Measurements from ENCODE around the gene RPS28. TPM values are rescaled to one million over a fixed set of nuclear protein-coding genes. Genes with fewer than 3 reads are reported as not detected.

The RPS28 gene
- 200 and 362 TPM in 2 replicates for total RNA-seq

GRCh38 chr19:8321067-8321985 is at the start of gene RPS28, which contains the start of gene NDUFA7:
TSS of gene RPS28 (plus strand) at chr19:8321496. CDS start at chr19:8321531, 35 bp downstream.
TSS of gene NDUFA7 (minus strand) at chr19:8321375. CDS start at chr19:8321358, 17 bp downstream.

DNA sequence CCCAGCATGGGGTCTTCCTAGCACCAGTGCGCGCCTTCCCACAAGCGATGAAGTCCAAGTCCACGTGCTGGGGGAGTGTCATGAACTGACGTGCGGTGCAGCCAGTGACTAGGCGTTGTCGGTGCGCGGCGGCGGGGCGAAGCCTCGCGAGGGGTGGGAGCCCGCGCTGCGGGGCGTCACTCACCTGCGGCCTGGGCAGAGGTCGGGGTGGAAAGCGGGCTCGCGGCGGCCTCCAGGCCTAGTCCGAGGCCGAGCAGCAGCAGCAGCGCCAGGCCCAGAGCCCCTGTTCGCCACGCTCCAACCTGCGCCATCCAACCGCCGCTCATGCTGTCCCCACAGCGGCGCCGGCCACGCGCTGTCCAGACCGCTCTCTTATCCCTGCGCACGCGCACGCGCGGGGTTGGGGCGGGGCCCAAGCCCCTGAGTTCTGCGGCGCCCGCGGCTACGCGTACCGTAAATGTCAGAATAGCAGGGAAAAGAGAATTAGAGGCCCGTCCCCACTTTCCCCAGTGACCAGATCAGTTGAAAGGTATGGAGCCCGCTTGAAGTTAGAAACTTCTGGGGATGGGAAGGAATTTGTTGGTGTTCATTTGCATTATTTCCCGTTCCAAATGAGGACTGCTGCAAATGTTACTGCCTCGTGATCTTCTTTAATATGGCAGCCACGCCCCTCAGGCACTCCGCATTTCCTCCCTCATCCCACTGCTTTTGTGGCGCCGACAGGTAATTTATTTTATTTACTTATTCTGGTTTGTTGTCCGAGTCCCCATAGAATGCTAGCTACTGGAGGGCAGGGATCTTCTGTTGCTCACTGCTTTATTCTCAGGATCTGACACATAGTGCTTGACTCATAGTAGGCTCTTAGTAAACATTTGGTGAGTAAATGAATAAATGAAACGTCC is 13.1 kb upstream of the RPS28 start, which contains the start of gene CD320:
Gene CD320 (minus strand): TSS at position 394 of the 902 bp plus-strand sequence. CDS start 68 bp downstream, at position 326.

GRCh38 chr19:8342684-8343482 is 21.6 kb downstream of the RPS28 start, which contains the start of gene KANK3:
TSS of gene KANK3 (minus strand) at chr19:8343262. CDS start at chr19:8337828, 5,434 bp downstream.

GRCh38 chr19:8363803-8364771 is 42.8 kb downstream of the RPS28 start, which contains the start of gene ANGPTL4:
TSS of gene ANGPTL4 (plus strand) at chr19:8364155. CDS start at chr19:8364322, 167 bp downstream.

Other genes with a start within 250 kb of the RPS28 start
- gene FBN3, start 171.9 kb upstream of the RPS28 start, total RNA-seq, result not detected in 2 replicates
- gene CERS4, start 112.1 kb upstream of the RPS28 start, total RNA-seq, result 11.0 and 19.0 TPM in 2 replicates
- gene CD320, start 13.1 kb upstream of the RPS28 start, total RNA-seq, result 49.6 and 52.1 TPM in 2 replicates
- 6.8 and 8.0 TPM in 2 replicates for gene NDUFA7, start 121 bp upstream of the RPS28 start, total RNA-seq
- 0.18 TPM in 1 of 2 replicates, not detected in the other for gene KANK3, start 21.8 kb downstream of the RPS28 start, total RNA-seq
- gene ANGPTL4, start 42.7 kb downstream of the RPS28 start, total RNA-seq, result 8.6 and 13.4 TPM in 2 replicates
- 37.1 and 73.7 TPM in 2 replicates for gene RAB11B, start 68.9 kb downstream of the RPS28 start, total RNA-seq
- 64.3 and 76.9 TPM in 2 replicates for gene MARCHF2, start 91.8 kb downstream of the RPS28 start, total RNA-seq
- gene HNRNPM, start 123.5 kb downstream of the RPS28 start, total RNA-seq, result 44.8 and 68.2 TPM in 2 replicates
- not detected in 2 replicates for gene PRAM1, start 181.1 kb downstream of the RPS28 start, total RNA-seq
- 7.6 and 9.5 TPM in 2 replicates for gene ZNF414, start 192.7 kb downstream of the RPS28 start, total RNA-seq

Data from smooth muscle cell of the umbilical artery (primary cell).